Ishikawa (cell line): Measurements from ENCODE around the gene MAML1.

ENCODE experiments used
- CEBPB ChIP-seq: IDR thresholded peaks from 2 replicates; pipeline ENCODE4 v1.6.1; 2012
- EGR1 ChIP-seq: IDR thresholded peaks from 2 replicates; pipeline ENCODE4 v1.6.1; 2012
- EP300 ChIP-seq: IDR thresholded peaks from 2 replicates; pipeline ENCODE4 v1.6.1; 2012; ENCODE audit warnings: borderline replicate concordance
- FOXM1 ChIP-seq: IDR thresholded peaks from 2 replicates; pipeline ENCODE4 v1.6.1; 2012; ENCODE audit warnings: low read depth, borderline replicate concordance
- TF ChIP-seq, protein P1 (sequence below): IDR thresholded peaks from 2 replicates; pipeline ENCODE4 v1.6.1; 2012; ENCODE audit warnings: low read depth, mild to moderate bottlenecking

DNA sequence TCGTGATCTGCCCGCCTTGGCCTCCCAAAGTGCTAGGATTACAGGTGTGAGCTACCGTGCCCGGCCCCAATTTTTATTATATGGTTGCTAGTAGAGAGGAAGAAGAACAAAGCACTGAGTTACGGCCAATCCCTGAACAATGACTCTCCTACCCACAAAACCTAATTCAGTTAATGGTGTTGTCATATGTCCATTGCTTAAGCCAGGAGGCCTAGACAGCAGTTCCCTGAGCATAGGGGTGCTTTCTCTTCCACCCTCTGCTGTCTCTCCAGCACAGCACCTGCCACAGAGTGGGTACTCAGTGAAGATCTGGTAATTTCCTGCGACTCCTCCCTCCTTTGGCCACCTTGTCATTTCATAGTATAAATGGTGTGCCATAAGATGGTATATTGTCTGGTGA, 39.7 kb downstream of the MAML1 start:
- no peak for TF ChIP-seq EP300
- no peak for TF ChIP-seq CEBPB
- no peak for TF ChIP-seq EGR1
- TF ChIP-seq, protein P1, sequence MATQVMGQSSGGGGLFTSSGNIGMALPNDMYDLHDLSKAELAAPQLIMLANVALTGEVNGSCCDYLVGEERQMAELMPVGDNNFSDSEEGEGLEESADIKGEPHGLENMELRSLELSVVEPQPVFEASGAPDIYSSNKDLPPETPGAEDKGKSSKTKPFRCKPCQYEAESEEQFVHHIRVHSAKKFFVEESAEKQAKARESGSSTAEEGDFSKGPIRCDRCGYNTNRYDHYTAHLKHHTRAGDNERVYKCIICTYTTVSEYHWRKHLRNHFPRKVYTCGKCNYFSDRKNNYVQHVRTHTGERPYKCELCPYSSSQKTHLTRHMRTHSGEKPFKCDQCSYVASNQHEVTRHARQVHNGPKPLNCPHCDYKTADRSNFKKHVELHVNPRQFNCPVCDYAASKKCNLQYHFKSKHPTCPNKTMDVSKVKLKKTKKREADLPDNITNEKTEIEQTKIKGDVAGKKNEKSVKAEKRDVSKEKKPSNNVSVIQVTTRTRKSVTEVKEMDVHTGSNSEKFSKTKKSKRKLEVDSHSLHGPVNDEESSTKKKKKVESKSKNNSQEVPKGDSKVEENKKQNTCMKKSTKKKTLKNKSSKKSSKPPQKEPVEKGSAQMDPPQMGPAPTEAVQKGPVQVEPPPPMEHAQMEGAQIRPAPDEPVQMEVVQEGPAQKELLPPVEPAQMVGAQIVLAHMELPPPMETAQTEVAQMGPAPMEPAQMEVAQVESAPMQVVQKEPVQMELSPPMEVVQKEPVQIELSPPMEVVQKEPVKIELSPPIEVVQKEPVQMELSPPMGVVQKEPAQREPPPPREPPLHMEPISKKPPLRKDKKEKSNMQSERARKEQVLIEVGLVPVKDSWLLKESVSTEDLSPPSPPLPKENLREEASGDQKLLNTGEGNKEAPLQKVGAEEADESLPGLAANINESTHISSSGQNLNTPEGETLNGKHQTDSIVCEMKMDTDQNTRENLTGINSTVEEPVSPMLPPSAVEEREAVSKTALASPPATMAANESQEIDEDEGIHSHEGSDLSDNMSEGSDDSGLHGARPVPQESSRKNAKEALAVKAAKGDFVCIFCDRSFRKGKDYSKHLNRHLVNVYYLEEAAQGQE: no peak
- no peak for TF ChIP-seq FOXM1
